GM12874 (cell line): ENCODE measurements around the gene SLC44A1.

Source experiments
- CTCF ChIP-seq: IDR thresholded peaks from 2 replicates; pipeline ENCODE4 v1.5.1; 2011; ENCODE audit warnings: low read depth, mild to moderate bottlenecking, control low read depth, low read length, moderate library complexity; ENCODE audit not compliant: insufficient read depth

Gene SLC44A1

DNA sequence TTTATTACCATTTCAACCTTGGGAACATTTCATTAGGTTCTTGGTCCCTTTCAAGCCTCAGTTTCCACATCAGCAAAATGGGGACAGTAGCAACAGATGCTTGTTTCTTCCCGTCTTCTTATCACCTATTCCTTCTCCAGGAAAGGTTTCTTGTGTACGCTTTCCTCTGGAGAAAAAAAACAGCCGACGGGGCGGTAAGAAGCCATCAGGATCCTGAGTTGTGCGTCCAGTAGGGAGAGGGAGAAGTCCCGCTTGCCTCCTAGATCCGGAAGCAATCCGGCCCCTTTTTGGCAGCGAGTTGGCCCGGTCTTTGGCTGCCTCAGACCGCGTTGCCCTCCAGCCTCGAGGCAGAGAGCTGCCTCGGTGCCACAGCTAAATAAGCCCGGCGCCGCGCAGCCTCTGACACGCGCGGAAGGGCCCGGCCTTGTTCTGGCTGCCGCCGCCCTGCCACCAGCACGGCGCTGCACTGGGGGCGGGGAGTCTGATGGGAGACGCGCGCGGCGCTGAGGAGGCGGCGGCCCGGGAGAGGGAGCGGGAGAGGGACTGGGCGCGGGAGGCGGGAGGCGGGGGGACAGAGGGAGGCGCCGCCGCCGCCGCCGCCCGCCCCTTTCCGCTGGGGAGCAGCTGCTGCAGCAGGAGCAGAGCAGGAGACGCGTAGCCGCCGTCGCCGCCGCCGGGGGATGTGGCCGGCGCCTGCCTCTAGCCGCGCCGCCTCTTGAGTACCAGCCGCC, at the start of gene SLC44A1:
SLC44A1 (plus strand) TSS at position 649 of the 731 bp plus-strand sequence. CDS start 218 bp downstream, outside the sequence.
- no peak for TF ChIP-seq CTCF

GRCh38 chr9:105195259-105195658, 49.2 kb upstream of the SLC44A1 start:
- no peak for TF ChIP-seq CTCF

DNA sequence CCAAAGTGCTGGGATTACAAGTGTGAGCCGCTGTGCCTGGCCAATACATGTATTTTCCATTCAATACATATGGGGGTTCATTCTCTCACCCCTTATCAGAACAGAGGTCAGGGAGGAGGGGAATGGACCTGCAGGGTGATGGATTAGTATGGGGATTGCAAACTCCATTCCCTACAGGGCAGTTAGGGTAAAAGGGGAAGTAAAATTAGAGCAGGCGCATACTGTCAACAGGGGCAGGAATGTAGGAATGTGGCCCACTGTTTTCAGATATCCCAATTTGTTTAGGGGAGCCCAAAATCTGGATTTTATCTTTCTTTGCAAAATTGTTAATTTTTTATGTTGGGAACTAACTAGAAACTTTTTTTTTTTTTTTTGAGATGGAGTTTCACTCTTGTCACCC, 46.4 kb upstream of the SLC44A1 start:
- TF ChIP-seq CTCF: no peak

DNA sequence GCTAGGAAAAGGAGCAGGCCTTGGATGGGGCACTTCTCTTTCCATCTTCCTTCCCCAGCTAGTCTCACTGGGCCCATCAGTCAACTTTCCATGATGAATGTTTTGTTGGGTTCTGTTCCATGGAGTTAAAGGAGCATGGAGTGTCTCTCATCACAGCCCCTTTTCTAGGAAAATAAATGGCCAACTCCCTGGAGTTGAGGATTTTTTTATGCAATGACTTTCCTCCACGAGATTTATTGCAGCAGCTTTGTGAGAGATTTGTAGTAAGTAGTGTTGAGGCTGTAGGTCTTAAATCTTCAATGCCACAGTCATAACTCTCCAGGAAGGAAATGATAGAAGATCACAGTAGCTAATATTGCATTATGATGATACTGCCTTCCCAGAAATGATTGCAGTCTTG, 45.6 kb upstream of the SLC44A1 start:
- no peak for TF ChIP-seq CTCF

- no peak for TF ChIP-seq CTCF
These were observed 40.0 kb upstream of the SLC44A1 start for GRCh38 chr9:105204416-105204815.

- TF ChIP-seq CTCF: no peak
These were observed 38.5 kb upstream of the SLC44A1 start for GRCh38 chr9:105205787-105206495.

GRCh38 chr9:105206496-105206820, 38.0 kb upstream of the SLC44A1 start:
- no peak for TF ChIP-seq CTCF
